Ishikawa (cell line): ENCODE data around the gene TCP11L2.

Source experiments
- CEBPB ChIP-seq: IDR thresholded peaks from 2 replicates; pipeline ENCODE4 v1.6.1; 2012
- CREB1 ChIP-seq: IDR thresholded peaks from 2 replicates; pipeline ENCODE4 v1.6.1; 2012; ENCODE audit warnings: low read depth
- EP300 ChIP-seq: IDR thresholded peaks from 2 replicates; pipeline ENCODE4 v1.6.1; 2012; ENCODE audit warnings: borderline replicate concordance
- FOXM1 ChIP-seq: IDR thresholded peaks from 2 replicates; pipeline ENCODE4 v1.6.1; 2012; ENCODE audit warnings: low read depth, borderline replicate concordance
- RAD21 ChIP-seq: IDR thresholded peaks from 2 replicates; pipeline ENCODE4 v1.6.1; 2012; ENCODE audit warnings: low read depth
- TAF1 ChIP-seq: IDR thresholded peaks from 2 replicates; pipeline ENCODE4 v1.6.1; 2012; ENCODE audit warnings: low read depth, mild to moderate bottlenecking
- TCF12 ChIP-seq: IDR thresholded peaks from 2 replicates; pipeline ENCODE4 v1.6.1; 2012; ENCODE audit warnings: low read depth
- TEAD4 ChIP-seq: IDR thresholded peaks from 2 replicates; pipeline ENCODE4 v1.6.1; 2012
- YY1 ChIP-seq: IDR thresholded peaks from 2 replicates; pipeline ENCODE4 v1.6.1; 2012; ENCODE audit warnings: low read depth
- ZBTB7A ChIP-seq: IDR thresholded peaks from 2 replicates; pipeline ENCODE4 v1.6.1; 2012; ENCODE audit warnings: low read depth
- TF ChIP-seq, protein P1 (sequence below): IDR thresholded peaks from 2 replicates; pipeline ENCODE4 v1.6.1; 2012
- TF ChIP-seq, protein P2 (sequence below): IDR thresholded peaks from 2 replicates; pipeline ENCODE4 v1.6.1; 2012; ENCODE audit warnings: low read depth, mild to moderate bottlenecking
- TF ChIP-seq, protein P3 (sequence below): IDR thresholded peaks from 2 replicates; pipeline ENCODE4 v1.6.1; 2012

DNA sequence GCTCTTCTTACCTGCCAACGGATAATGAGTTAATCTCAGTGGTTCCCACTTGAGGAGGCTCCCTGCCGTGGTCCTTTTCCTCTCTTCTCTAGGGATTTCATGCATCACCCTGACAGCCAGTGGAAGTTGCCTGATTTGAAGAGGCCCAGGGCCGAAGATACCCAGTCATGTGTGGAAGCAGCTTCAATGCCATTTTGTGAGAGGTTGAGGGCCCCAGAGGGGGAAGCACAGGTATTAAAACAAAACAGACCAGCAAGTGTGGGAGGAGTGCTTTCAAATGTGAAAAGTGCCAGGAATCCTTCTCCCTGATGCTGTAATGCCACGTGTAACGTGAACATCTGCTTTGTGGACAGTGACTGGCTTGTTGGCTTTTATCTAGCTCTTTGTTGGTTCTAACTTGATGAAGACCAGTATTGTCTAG is 1.5 kb downstream of the TCP11L2 start:
- TF ChIP-seq, protein P1, sequence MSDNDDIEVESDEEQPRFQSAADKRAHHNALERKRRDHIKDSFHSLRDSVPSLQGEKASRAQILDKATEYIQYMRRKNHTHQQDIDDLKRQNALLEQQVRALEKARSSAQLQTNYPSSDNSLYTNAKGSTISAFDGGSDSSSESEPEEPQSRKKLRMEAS = no peak
- TF ChIP-seq, protein P2, sequence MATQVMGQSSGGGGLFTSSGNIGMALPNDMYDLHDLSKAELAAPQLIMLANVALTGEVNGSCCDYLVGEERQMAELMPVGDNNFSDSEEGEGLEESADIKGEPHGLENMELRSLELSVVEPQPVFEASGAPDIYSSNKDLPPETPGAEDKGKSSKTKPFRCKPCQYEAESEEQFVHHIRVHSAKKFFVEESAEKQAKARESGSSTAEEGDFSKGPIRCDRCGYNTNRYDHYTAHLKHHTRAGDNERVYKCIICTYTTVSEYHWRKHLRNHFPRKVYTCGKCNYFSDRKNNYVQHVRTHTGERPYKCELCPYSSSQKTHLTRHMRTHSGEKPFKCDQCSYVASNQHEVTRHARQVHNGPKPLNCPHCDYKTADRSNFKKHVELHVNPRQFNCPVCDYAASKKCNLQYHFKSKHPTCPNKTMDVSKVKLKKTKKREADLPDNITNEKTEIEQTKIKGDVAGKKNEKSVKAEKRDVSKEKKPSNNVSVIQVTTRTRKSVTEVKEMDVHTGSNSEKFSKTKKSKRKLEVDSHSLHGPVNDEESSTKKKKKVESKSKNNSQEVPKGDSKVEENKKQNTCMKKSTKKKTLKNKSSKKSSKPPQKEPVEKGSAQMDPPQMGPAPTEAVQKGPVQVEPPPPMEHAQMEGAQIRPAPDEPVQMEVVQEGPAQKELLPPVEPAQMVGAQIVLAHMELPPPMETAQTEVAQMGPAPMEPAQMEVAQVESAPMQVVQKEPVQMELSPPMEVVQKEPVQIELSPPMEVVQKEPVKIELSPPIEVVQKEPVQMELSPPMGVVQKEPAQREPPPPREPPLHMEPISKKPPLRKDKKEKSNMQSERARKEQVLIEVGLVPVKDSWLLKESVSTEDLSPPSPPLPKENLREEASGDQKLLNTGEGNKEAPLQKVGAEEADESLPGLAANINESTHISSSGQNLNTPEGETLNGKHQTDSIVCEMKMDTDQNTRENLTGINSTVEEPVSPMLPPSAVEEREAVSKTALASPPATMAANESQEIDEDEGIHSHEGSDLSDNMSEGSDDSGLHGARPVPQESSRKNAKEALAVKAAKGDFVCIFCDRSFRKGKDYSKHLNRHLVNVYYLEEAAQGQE = no peak
- no peak for TF ChIP-seq RAD21
- no peak for TF ChIP-seq TEAD4
- TF ChIP-seq, protein P3, sequence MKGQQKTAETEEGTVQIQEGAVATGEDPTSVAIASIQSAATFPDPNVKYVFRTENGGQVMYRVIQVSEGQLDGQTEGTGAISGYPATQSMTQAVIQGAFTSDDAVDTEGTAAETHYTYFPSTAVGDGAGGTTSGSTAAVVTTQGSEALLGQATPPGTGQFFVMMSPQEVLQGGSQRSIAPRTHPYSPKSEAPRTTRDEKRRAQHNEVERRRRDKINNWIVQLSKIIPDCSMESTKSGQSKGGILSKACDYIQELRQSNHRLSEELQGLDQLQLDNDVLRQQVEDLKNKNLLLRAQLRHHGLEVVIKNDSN = no peak
- TF ChIP-seq TCF12 = no peak
- TF ChIP-seq ZBTB7A = no peak
- TF ChIP-seq CREB1 = no peak
- TF ChIP-seq FOXM1 = no peak
- no peak for TF ChIP-seq TAF1
- no peak for TF ChIP-seq CEBPB
- no peak for TF ChIP-seq YY1
- TF ChIP-seq EP300 = no peak
